HepG2 (cell line): ENCODE measurements around the gene ANKRD35. TPM values are rescaled to one million over a fixed set of nuclear protein-coding genes. Genes with fewer than 3 reads are reported as not detected.

Experiments
- ATF7 ChIP-seq, 2 experiments: fragments of 450-650 bp in 1 of 2; sonication (generic) in 1 of 2; formaldehyde crosslinking in 1 of 2; IDR thresholded peaks; 2 replicates each; pipeline versions ENCODE4 v1.4.0 to v1.6.1; 2016 to 2020; ENCODE audit warnings: antibody characterized with exemption in 1 of 2, mild to moderate bottlenecking in 1 of 2, missing genetic modification reagents in 1 of 2
- FOXM1 ChIP-seq: sonication (generic); formaldehyde crosslinking; IDR thresholded peaks from 2 replicates; pipeline ENCODE4 v1.5.0; 2020; ENCODE audit warnings: missing genetic modification reagents
- GABPA ChIP-seq, 2 experiments: IDR thresholded peaks; 2 replicates each; pipeline ENCODE4 v1.6.1; 2011 to 2016; ENCODE audit warnings: low read depth in 2 of 2, low read length in 1 of 2, missing biosample characterization in 1 of 2, missing genetic modification characterization in 1 of 2
- GMEB1 ChIP-seq: sonication (generic); formaldehyde crosslinking; IDR thresholded peaks from 2 replicates; pipeline ENCODE4 v1.5.1; 2020; ENCODE audit warnings: missing genetic modification reagents, mild to moderate bottlenecking, borderline replicate concordance
- HOXD1 ChIP-seq: sonication (generic); formaldehyde crosslinking; IDR thresholded peaks from 2 replicates; pipeline ENCODE4 v1.5.0; 2020; ENCODE audit warnings: missing genetic modification reagents
- NAIF1 ChIP-seq: sonication (generic); formaldehyde crosslinking; IDR thresholded peaks from 2 replicates; pipeline ENCODE4 v1.5.0; 2020; ENCODE audit warnings: mild to moderate bottlenecking, missing genetic modification reagents, borderline replicate concordance
- REPIN1 ChIP-seq: sonication (generic); formaldehyde crosslinking; IDR thresholded peaks from 2 replicates; pipeline ENCODE4 v1.8.0; 2022; ENCODE audit warnings: missing genetic modification reagents, low read depth, mild to moderate bottlenecking, borderline replicate concordance
- RXRA ChIP-seq: sonication (generic); formaldehyde crosslinking; IDR thresholded peaks from 2 replicates; pipeline ENCODE4 v1.5.1; 2020; ENCODE audit warnings: missing genetic modification reagents
- SIN3B ChIP-seq: fragments of 150-350 bp; IDR thresholded peaks from 2 replicates; pipeline ENCODE4 v1.6.1; 2014; ENCODE audit warnings: low read length
- ZNF225 ChIP-seq: sonication (generic); formaldehyde crosslinking; IDR thresholded peaks from 2 replicates; pipeline ENCODE4 v1.4.0; 2020; ENCODE audit warnings: mild to moderate bottlenecking, missing genetic modification reagents
- ZNF33A ChIP-seq: sonication (generic); formaldehyde crosslinking; IDR thresholded peaks from 2 replicates; pipeline ENCODE4 v1.5.1; 2020; ENCODE audit warnings: missing genetic modification reagents, mild to moderate bottlenecking, moderate library complexity, borderline replicate concordance
- ZNF343 ChIP-seq: sonication (generic); formaldehyde crosslinking; IDR thresholded peaks from 2 replicates; pipeline ENCODE4 v1.4.0; 2020; ENCODE audit warnings: mild to moderate bottlenecking, missing genetic modification reagents
- ZNF619 ChIP-seq: sonication (generic); formaldehyde crosslinking; IDR thresholded peaks from 2 replicates; pipeline ENCODE4 v1.4.0; 2020; ENCODE audit warnings: mild to moderate bottlenecking, missing genetic modification reagents
- ZNF724P ChIP-seq: sonication (generic); formaldehyde crosslinking; IDR thresholded peaks from 2 replicates; pipeline ENCODE4 v1.8.0; 2022; ENCODE audit warnings: missing genetic modification reagents, borderline replicate concordance
- ZNF800 ChIP-seq: sonication (generic); formaldehyde crosslinking; IDR thresholded peaks from 2 replicates; pipeline ENCODE4 v1.4.0; 2020; ENCODE audit warnings: missing genetic modification reagents
- polyA plus RNA-seq, 8 experiments: library from polyadenylated mRNA; depleted of rRNA in 3 of 8; stranded (reverse) in 7 of 8; unstranded in 1 of 8; fragments of >200 nt; fragmentation: Illumina TruSeq in 4 of 8; extraction: Trizol in 4 of 8; gene quantifications; 2 replicates each; pipeline versions ENCODE4 v1.2.1 to v1.2.3, GENCODE V29; 2011 to 2016; ENCODE audit warnings: low read depth in 4 of 8, missing spikeins in 1 of 8, mixed read lengths in 1 of 8; ENCODE audit not compliant: insufficient read depth in 1 of 8
- total RNA-seq, 5 experiments: library from RNA; depleted of rRNA; stranded (reverse); fragments of >200 nt; fragmentation: Illumina TruSeq; extraction: Trizol; gene quantifications; 2 replicates each; pipeline ENCODE4 v1.2.3, GENCODE V29; 2016; ENCODE audit warnings: low read depth in 1 of 5
- TF ChIP-seq, protein P1 (sequence below): sonication (generic); formaldehyde crosslinking; IDR thresholded peaks from 2 replicates; pipeline ENCODE4 v1.5.0; 2020; ENCODE audit warnings: mild to moderate bottlenecking, missing genetic modification reagents, borderline replicate concordance

Gene ANKRD35
- total and polyA plus RNA-seq, 2 of the 13 experiments (the other 11 are each of a cell fraction or from before 2014, with no cell fraction given) = 0.02 TPM; not detected in 1

- TF ChIP-seq, protein P1, sequence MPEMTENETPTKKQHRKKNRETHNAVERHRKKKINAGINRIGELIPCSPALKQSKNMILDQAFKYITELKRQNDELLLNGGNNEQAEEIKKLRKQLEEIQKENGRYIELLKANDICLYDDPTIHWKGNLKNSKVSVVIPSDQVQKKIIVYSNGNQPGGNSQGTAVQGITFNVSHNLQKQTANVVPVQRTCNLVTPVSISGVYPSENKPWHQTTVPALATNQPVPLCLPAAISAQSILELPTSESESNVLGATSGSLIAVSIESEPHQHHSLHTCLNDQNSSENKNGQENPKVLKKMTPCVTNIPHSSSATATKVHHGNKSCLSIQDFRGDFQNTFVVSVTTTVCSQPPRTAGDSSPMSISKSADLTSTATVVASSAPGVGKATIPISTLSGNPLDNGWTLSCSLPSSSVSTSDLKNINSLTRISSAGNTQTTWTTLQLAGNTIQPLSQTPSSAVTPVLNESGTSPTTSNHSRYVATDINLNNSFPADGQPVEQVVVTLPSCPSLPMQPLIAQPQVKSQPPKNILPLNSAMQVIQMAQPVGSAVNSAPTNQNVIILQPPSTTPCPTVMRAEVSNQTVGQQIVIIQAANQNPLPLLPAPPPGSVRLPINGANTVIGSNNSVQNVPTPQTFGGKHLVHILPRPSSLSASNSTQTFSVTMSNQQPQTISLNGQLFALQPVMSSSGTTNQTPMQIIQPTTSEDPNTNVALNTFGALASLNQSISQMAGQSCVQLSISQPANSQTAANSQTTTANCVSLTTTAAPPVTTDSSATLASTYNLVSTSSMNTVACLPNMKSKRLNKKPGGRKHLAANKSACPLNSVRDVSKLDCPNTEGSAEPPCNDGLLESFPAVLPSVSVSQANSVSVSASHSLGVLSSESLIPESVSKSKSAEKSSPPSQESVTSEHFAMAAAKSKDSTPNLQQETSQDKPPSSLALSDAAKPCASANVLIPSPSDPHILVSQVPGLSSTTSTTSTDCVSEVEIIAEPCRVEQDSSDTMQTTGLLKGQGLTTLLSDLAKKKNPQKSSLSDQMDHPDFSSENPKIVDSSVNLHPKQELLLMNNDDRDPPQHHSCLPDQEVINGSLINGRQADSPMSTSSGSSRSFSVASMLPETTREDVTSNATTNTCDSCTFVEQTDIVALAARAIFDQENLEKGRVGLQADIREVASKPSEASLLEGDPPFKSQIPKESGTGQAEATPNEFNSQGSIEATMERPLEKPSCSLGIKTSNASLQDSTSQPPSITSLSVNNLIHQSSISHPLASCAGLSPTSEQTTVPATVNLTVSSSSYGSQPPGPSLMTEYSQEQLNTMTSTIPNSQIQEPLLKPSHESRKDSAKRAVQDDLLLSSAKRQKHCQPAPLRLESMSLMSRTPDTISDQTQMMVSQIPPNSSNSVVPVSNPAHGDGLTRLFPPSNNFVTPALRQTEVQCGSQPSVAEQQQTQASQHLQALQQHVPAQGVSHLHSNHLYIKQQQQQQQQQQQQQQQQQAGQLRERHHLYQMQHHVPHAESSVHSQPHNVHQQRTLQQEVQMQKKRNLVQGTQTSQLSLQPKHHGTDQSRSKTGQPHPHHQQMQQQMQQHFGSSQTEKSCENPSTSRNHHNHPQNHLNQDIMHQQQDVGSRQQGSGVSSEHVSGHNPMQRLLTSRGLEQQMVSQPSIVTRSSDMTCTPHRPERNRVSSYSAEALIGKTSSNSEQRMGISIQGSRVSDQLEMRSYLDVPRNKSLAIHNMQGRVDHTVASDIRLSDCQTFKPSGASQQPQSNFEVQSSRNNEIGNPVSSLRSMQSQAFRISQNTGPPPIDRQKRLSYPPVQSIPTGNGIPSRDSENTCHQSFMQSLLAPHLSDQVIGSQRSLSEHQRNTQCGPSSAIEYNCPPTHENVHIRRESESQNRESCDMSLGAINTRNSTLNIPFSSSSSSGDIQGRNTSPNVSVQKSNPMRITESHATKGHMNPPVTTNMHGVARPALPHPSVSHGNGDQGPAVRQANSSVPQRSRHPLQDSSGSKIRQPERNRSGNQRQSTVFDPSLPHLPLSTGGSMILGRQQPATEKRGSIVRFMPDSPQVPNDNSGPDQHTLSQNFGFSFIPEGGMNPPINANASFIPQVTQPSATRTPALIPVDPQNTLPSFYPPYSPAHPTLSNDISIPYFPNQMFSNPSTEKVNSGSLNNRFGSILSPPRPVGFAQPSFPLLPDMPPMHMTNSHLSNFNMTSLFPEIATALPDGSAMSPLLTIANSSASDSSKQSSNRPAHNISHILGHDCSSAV (CRISPR knock-in tag) = no peak
- 0 out of 2 replicates have a peak, but pooled peaks have one; percentile 7 for TF ChIP-seq REPIN1 (CRISPR knock-in tag)
- no peak for TF ChIP-seq ZNF800 (CRISPR knock-in tag)
- TF ChIP-seq ZNF225 (CRISPR knock-in tag) = peak; percentile 23; the same call in 1 of the 2 replicates
- TF ChIP-seq FOXM1 (CRISPR knock-in tag) = no peak
- 0 out of 2 replicates have a peak, but pooled peaks have one; percentile 19 for TF ChIP-seq RXRA (CRISPR knock-in tag)
- TF ChIP-seq HOXD1 (CRISPR knock-in tag) = no peak
- no peak for TF ChIP-seq ZNF33A (CRISPR knock-in tag)
- TF ChIP-seq SIN3B = peak; percentile 70
- TF ChIP-seq ZNF619 (CRISPR knock-in tag) = no peak; the same call in 1 of the 2 replicates
- no peak for TF ChIP-seq ZNF343 (CRISPR knock-in tag)
- TF ChIP-seq NAIF1 (CRISPR knock-in tag) = no peak; the same call in 1 of the 2 replicates
- peak; percentile 53; the same call in 1 of the 2 replicates for TF ChIP-seq GMEB1
- TF ChIP-seq ZNF724P (CRISPR knock-in tag) = no peak
- no peak for TF ChIP-seq GABPA (IDR thresholded peaks at IDR 0.05; ENCODE audit: low read depth, low read length)
- no peak; the same call in 1 of the 2 replicates for TF ChIP-seq GABPA (CRISPR knock-in tag; IDR thresholded peaks at IDR 0.05; ENCODE audit: low read depth)
- TF ChIP-seq ATF7 (IDR thresholded peaks at IDR 0.05) = no peak
- no peak for TF ChIP-seq ATF7 (CRISPR knock-in tag; IDR thresholded peaks at IDR 0.05)
Measured at GRCh38 chr1:145918144-145918991, 32.7 kb upstream of the ANKRD35 start, which contains the start of gene PEX11B (continued).
